GM19467 (cell line): Measurements from ENCODE around the gene FAM3C.

Experiments
- ATAC-seq: cut with Tn5 transposase; IDR thresholded peaks from one replicate; pipeline ENCODE4 v1.9.1; 2021; ENCODE audit warnings: mild to moderate bottlenecking, moderate library complexity; ENCODE audit not compliant: unreplicated experiment

FAM3C gene

GRCh38 chr7:121411597-121411979, 15.5 kb upstream of the FAM3C start:
- ATAC-seq, result no peak

- ATAC-seq, result no peak
Measured at GRCh38 chr7:121410829-121411596, 14.9 kb upstream of the FAM3C start.

DNA sequence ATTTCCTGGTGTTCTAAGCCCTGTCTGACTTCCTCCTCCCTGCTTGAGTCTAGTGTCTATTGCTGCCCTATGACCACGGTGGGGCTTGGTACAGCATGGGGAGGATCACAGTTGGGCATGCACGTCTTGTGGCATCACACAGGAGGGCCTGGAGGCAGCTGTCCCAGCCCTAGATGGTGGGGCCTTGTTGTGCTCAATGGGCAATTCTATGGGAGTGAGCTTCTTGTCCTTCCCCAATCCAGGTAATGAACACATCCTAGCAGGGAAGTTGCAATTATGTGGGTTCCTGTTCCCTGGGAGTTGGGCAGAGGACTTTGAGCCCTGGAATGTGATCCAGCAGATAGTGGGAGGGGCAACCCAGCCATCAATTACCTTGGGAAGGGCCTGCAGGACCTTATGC, 10.8 kb upstream of the FAM3C start:
- ATAC-seq, result no peak

DNA sequence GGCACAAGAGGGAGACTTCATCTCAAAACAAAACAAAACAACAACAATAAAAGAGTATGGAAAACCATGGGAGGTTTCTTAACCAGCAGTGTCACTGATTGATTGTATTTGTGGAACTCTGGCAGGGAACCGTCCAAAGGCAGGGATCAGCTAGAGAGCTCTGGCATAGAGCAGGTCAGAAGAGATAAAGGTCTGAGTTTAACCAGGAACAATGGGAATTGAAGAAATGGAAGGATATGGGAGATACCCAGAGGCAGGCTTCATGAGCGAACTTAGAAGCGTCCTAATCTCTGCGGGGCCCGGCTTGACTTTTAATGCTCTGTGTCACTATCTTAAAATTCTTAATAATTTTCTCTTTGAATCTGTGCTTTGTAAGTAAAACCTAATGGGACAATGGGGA, 10.4 kb upstream of the FAM3C start:
- ATAC-seq, result no peak

GRCh38 chr7:121404348-121404747, 8.2 kb upstream of the FAM3C start:
- no peak for ATAC-seq

DNA sequence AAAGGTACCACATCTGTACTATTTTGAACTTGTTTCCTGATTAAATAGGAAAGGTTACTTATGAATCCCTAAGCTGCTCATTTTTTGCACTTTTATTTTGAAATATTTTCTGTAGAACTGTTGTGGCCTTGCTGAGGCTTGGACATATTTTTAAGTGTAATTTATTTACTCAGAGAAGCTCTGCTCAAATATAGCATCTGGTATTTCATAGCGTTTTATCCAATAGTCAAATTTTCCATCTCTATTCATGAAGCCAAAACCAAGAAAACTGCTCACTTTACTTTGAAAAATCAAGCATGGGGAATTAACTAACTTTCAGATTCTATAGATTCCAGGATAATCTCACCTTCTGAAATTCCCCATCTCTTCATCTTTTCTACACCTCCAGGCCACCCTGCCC, 6.6 kb upstream of the FAM3C start:
- no peak for ATAC-seq

DNA sequence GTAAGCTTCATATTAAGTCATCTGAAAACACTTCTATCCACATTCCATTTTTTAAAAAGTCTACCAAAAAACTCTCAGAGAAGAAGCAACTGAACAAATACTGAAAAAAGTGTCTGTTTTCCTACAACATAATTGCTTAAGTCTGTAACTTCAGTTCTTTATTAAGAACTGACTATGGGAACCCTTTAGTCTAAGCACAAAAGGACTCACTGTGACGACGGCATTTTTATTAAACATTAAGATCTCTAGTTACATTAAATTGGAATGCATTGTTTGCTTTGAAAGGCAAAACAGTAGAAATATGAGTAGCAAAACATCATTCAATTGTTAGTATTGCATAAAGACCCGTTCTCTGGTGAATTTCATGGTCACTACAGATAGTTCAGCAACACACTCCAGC, 5.8 kb upstream of the FAM3C start:
- ATAC-seq, result no peak

- no peak for ATAC-seq
Measured at GRCh38 chr7:121398246-121398645, 2.1 kb upstream of the FAM3C start.

DNA sequence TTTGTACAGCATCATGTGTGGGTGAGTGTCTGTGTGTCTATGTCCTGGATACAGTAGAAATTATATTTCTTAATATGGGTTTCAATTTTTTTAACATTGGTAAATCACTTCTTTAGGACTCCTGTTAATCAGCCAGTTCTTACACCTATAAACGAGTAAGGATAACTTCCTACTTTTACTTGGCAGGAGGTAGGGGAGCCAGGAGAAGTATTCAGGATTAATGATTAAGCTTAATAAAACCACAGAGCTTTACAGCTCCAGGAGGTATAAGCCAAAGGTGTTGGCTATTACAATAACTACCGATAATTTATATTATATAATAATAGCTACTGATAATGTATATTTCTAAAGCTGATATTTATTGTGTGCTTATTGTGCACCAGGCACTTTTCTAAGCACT, 1.7 kb upstream of the FAM3C start:
- ATAC-seq, result no peak

DNA sequence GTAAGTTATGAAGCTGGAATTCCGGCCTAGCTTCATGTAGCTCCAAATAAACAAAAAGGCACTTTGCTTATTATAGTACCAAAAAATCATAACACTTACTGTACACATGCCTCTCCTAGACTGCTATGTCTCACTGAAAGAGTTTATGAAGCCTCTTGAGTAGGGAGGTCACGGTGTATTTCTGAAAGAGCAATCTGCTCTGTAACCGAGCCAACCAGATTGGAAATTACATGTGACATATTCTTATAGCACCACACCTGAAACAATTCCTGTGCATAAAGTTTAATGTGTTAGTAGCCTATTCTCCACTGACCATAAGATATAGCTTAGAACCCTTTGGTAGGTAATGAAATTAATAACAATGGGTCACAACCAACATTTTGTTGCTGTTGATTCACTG, 1.3 kb upstream of the FAM3C start:
- no peak for ATAC-seq

GRCh38 chr7:121395494-121395960, 581 bp downstream of the FAM3C start:
- peak; percentile 35 for ATAC-seq

- peak; percentile 19 for ATAC-seq
Measured at GRCh38 chr7:121394709-121395140, 1.4 kb downstream of the FAM3C start.

DNA sequence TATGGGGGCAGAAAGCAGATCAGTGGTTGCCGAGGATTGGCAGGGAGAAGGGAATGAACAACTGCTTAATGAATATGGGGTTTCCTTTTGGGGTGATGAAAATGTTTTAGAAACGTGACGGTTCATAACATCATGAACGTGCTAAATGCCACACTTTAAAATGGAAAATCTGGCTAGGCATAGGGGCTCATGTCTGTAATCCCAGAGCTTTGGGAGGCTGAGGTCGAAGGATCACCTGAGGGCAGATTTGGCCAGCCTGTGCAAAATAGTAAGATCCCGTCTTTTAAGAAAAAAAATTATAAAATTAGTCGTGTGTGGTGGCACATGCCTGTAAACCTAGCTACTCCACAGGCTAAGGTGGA, 3.1 kb downstream of the FAM3C start:
- ATAC-seq, result no peak

DNA sequence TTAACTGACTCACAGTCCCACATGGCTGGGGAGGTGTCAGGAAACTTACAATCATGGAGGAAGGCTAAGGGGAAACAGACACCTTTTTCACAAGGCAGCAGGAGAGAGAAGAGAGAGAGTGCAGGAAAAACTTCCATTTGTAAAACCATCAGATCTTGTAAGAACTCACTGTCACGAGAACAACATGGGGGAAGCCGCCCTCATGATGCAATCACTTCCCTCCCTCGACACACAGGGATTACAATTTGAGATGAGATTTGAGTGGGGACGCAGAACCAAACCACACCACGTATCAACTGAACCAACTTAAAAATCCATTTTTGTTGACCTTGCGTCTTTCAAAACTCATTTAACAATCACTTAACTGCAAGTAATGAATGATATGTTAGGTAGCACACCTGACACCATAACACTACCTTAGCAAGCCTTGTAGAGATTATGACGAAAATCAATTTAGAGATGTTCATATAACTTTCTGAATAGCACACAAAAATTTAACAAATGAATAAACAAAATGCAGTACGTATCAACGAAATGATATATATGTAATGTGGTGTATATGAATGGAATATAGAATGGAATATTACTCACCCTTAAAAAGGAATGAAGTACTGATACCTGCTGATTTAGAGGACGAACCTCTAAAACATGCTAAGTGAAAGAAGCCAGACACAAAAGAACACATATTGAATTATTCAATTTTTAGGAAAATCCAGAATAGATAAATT, 3.7 kb downstream of the FAM3C start:
- no peak for ATAC-seq

GRCh38 chr7:121391686-121392085, 4.4 kb downstream of the FAM3C start:
- ATAC-seq, result no peak

GRCh38 chr7:121390617-121391016, 5.5 kb downstream of the FAM3C start:
- ATAC-seq, result no peak

DNA sequence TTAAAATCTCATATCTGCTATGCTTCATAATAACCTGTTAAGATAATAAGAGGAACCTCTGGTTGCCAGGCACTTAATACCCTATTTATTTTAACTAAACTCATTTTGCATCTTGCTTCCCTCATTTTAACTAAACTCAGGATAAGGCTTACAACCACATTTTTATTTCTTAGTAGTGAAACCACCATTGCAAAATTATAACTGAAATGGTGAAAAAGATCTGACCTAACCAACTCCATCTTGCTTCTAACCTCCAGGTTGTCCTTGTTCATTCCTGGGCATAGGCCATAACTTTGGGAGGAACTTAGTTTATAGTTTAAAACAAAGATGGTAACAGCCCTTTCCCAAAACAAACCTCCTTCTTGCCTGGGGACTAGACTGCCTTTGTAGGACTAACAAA, 6.0 kb downstream of the FAM3C start:
- no peak for ATAC-seq

GRCh38 chr7:121388950-121389349, 7.2 kb downstream of the FAM3C start:
- ATAC-seq, result no peak

- ATAC-seq, result peak; percentile 96
Measured at GRCh38 chr7:121385800-121386179, 10.3 kb downstream of the FAM3C start.

DNA sequence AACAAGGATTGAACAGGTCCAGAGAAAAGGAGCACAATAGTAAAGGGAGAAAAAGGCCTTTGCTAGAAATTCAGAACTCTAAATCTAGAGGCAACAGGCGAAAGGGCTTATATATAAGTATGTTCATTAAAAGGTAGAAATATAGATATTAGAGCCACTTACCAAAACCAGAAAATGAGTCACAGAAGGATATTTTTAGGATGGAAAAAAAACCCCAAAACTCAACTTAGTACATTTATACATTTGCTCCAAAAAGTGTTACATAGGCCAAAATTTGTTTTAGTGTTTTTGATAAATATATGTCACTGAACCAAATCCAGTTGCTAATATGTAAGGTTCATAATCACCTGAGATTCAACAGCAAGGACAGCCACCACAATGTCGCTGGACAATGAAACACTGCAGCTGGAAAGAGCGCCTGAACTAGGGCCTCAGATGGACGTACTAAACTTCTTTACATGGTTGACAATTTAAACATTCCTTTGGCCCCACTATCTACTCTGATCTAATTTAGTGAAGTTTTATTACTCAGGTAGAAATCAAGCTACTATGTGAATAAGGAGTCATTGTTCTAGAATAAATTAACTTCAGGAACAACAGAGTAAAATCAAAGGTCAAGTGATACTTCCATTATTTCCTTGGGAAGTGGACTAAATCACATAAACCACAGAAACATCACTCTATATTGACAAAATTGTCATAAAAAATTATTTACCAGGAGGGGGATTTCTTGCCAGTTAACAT, 10.9 kb downstream of the FAM3C start:
- no peak for ATAC-seq

- no peak for ATAC-seq
Measured at GRCh38 chr7:121384265-121384664, 11.8 kb downstream of the FAM3C start.
